M059J (cell line): ENCODE data around the gene MYH7B. TPM values are rescaled to one million over a fixed set of nuclear protein-coding genes. Genes with fewer than 3 reads are reported as not detected.

ENCODE experiments used
- DNase-seq: peaks from one replicate; pipeline ENCODE4 v3.0.0-alpha.2; 2012; ENCODE audit warnings: low read depth
- total RNA-seq: library from RNA; depleted of rRNA; stranded (reverse); fragments of >200 nt; shearing (Covaris generic); gene quantifications from 2 replicates; pipeline ENCODE4 v1.2.3, GENCODE V29; 2014

Gene MYH7B
- total RNA-seq, 1 experiment from 2014 or later, result 0.05 TPM

DNA sequence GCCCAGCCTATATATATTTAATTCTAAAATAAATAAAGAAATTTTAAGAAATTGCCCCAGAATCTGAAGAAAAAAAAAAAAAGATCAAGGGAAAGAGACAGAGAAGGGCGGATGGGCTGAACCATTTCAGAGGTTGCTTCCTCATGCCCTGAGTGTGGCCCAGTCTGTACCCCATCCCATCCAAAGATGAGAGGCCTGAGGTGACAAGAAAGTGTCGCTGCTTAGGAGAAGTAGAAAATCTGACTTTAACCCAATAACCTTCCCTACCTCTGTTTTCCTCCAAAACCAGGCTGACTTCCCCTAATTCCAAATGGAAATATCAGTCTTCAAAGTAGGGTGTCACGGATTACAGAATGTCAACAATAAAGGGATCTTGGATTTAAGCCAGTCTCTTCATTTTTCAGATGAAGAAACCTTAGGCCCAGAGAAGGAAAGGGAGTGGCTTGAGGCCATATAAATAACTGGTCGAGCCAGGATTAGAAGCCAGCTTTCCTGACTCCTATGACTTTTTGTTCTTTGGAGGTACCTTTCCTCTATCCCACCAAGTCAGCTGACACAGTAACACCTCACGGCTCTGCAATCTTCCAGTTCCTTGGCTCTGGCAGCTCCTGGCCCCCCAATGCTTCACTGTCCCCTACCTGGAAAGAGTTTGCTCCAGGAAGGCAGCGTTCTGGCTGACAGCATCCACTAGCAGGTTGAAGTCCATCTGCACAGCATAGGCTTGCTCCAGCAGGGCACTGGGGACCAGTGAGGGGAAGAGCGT is 10.2 kb upstream of the MYH7B start:
- DNase-seq, result no peak

DNA sequence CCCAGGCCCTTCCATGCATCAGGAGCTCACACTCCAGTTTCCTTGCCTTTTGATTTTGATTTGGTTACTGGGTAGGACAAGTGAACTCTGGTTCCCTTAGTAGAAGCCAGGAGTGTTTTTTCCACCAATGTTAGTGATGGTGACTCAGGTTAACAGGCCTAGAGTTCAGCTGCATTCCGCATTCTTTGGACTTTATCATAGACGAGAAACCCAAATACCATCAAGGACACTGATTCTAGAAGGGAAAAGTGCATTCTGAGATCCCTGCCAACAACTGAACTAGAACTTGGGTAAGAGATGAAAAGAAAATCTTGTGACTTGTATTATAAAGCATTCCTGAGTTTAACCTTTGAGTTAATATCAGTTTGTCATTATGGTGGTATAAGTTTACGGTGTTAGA is 9.0 kb upstream of the MYH7B start:
- DNase-seq, result no peak

DNA sequence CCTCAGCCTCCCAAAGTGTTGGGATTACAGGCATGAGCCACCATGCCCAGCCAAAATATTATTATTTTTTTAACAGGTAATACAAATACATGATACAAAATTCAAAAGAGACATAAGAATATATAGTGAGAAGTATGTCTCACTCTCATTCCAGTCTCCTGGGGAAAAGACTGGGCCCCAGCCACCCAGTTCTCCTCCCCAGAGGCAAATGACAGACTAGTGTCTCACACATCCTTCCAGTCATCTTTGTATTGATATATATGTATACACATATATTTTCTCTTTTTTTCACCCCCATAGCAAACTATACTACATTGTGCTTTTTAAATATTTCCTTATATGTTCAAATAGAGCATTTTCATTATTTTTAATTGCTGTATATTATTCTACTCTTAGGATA is 8.3 kb upstream of the MYH7B start:
- no peak for DNase-seq

DNA sequence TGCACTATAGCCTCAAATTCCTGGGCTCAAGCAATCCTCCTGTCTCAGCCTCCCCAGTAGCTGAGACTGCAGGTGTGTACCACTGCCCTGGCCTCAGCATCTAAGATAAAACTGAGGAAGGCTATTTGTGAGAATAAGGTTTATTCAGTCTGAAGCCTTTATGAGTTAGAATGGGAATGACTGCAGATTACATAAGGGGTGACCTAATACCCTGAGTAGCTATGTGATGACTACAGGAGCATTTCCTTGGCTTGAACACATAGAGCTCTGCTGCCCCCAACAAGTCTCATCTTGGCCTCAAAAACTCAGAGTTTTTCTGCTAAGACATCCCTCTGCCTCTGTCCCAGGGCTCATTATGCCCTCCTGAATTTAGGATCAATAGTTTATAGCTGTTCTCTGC is 7.6 kb upstream of the MYH7B start:
- DNase-seq, result peak; percentile 65

DNA sequence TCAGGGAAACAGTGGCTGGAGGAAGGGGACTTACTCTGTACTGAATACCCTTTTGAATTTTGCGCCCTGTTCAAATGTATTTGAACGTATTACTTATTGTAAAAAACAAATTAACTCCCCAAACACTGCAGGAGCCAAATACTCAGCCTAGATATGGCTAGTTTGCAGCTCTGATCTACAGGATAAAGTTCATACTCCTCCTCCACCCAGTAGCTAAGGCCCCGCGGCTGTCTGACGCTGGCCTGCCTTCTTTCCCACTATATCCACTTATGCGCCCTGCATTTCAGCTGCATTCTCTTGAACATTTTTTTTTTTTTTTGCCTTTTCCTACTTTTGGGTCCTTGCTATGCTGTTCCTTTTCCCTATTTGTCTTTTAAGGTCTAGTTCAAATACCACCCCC is 6.5 kb upstream of the MYH7B start:
- no peak for DNase-seq

DNA sequence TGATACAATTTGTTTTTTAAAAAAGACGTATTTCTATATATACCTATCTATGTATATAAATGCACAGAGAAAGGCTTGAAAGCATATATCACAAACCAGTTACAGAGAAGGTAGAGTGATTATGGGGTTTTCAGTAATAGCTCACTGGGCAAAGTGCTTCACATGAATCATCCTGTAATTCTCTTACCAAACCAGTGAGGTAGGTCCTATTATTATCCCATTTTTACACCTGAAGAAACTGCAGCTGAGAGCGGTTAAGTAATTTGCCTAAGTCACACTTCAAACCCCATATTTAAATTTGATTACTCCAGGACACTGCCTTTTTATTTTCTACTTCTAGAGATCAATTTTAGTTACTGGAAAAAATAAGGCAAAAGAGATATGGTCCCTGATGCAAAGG is 4.4 kb upstream of the MYH7B start:
- no peak for DNase-seq

DNA sequence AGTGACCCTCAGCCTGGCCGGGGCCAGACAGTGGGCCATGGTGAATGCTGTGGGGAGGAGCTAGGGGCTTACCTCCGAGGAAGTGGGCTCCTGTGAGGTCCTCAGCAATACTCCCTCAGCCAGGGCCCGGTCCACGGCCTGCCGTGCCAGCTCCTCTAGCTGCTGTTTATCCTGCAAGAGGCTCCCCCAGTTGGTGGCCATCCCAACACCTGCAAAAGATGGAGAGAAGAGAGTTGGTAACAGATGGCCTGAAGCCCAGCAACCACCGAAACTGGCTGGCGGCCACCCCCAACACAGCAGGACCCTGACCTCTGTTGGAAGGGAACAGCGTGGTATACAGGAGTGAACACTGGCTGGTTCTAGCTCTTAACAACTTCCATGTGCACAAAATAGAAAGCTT is 4.0 kb upstream of the MYH7B start:
- no peak for DNase-seq

DNA sequence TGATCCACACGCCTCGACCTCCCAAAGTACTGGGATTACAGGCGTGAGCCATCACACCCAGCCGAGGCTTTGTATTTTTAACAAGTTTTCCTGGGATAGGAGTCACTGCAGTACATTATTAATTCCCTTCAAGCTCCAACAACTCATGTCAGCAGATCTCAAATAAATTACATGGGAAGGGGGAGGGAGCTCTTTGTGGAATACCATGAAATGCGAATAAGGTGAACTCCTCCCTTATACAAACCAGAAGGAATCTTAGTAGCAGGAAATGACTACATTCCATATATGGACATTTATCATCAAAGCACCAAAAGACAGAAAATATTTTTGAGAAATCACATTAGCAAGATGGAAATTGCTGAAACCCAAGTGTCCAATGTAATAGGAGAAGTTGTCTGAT is 3.0 kb upstream of the MYH7B start:
- peak; percentile 32 for DNase-seq

DNA sequence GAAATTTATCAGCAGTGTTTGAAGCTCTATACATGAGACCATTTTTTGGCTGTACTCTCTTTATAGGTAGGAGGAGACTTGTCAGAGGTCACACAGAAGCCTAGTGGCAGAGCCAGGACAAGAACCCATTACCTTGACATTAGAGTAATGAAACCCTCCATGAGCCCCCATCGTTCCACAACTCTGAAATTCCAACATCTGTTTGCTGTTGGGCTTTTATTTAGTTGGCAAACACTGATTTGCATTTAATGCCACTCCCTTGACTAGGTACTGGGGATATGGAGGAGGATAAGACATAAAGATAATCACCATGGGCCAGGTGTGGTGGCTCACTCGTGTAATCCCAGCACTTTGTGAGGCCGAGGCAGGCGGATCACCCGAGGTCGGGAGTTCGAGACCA is 1.7 kb upstream of the MYH7B start:
- no peak for DNase-seq

DNA sequence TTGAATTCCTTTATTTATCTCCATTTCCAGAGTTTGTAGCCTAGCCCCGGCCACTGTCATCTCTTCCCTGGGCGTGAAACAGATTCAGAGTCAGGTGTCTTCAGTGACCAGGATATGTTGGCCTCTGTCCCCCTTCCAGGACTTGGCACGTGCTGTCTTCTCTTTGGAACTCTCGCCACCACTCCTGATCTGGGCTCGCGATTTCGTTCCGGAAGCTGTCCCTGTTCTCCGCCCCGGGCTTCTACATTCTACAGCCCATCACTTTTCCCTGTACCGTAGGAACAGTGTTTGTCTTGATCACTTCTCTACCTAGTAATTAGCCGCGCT is 801 bp upstream of the MYH7B start:
- no peak for DNase-seq

DNA sequence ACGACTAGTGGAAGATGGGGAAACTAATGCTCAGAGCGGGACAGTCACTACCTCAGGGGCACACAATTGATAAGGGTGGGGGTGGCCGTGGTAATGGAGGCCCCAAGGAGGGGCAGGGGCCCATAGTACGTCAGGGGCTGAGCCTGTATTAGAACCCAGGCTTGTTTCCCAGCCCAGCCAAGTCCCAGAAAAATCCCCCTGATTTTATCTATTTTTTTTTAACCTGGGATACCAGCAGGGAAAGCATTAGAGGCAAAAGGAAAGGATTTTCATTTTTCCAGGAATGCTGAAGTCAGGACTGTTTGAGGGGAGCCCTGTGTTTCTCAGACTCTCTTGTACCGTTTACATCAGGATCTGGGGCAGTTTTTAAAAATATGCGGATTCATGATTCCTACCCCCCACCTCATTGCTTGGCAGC is 382 bp downstream of the MYH7B start:
- no peak for DNase-seq

DNA sequence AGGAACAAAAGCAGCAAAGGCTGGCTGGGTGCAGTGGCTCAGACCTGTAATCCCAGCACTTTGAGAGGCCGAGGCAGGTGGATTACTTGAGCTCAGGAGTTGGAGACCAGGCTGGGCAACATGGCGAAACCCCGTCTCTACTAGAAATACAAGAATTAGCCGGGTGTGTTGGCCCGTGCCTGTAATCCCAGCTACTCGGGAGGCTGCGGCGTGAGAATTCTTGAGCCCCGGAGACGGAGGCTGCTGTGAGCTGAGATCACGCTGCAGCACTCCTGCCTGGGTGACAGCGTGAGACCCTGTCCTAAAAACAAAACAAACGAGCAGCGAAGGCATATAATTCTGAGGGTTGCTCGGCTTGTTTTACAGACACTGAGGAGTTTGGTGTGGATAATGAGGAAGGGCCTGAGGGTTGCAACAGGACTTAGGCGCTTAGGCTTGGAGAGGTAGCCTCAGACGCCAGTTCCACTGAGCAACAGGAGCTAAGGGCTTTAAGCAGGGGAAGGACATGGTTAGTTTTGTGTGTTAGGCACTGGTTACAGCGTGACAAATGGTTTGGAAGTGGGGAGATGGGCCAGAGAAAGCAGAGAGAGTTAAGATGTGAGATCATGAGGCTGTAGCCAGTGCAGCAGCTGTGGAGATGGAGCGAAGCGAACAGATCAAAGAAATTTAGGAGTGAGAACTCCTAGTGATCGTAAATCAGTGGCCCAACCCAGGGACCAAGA is 1.2 kb downstream of the MYH7B start:
- no peak for DNase-seq

DNA sequence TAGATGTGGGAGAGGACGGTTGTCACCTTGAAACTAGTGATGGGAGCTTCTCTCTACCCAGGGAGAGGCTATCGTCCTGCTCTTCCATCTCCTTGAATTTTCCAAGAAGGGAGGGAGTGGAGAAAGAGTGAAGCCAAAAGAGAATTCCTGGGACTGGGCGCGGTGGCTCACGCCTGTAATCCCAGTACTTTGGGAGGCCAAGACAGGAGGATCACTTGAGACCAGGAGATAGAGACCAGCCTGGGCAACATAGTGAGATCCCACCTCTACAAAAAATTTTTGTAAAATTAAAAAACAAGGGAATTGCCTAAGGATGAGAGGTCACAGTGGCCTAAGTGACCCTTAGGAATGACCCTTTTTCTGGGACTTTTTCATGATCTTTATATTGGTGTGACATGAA is 8.8 kb downstream of the MYH7B start:
- no peak for DNase-seq

DNA sequence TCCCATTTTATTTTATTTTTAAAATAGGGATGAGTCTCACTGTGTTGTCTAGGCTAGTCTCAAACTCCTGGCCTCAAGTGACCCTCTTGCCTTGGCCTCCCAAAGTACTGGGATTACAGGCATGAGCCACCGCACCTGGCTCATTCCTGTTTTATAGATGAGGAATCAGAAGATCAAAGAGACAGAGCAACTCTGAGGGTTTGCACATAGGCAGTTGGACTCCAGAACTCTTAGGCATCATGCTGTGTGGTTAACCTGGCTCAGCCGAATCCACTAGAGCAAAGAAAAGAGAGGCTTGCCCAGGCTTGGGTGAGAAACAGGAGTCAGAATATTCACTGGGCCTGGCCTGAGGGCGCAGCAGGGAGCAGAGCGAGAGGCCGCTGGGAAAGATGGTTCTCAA is 9.4 kb downstream of the MYH7B start:
- DNase-seq, result no peak

DNA sequence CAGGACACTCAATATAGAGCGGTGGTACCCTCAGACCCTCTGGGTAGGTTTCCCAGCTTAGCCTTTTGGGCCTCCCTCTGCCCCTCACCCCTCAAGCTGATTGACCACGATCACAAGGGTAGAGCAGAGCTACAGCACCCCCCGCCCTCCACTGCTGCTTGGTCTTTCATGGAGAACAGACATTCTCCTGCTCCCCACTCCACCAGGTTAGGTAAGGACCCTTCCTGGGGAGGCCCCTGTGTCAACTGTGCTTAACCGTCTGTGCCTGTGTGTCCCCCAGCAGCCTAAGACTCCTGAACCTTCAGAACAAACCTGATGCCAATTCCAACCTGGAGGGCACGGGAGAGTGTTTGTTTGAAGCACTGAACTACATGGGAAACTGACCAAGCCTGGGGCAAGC is 11.8 kb downstream of the MYH7B start:
- no peak for DNase-seq

DNA sequence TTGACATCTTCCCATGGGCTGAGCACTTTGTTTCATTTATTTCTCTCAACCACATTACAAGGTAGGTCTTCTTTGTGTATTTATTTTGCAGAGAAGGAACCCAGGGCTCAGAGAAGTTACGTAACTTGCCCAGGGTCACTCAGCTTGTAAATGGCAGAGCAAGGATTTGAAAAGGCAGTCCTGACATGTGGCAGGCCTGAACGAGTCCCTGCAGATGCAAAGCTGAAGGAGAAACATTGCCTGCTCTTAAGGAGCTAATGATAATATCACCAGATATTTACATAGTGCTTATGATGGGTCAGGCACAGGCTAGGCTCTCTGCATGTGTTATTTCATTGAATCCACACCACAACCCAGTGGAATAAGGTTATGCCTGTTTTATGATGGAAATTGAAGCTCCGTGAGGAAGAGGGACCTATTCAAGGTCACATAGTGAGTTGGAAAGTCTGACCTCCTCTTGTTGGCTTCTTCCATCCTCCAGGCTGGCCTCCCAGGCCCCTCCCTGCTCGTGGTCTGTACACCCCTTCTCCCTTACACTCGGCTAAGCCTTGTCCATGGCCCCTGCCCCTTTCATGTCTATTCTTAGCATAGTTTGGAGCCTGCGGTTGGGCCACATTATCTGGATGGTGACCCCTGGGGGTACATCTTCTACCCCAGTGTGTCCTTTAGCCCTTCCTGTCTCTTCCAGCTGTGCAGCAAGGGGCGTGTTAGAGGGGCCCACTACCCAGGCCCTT is 12.5 kb downstream of the MYH7B start:
- no peak for DNase-seq

DNA sequence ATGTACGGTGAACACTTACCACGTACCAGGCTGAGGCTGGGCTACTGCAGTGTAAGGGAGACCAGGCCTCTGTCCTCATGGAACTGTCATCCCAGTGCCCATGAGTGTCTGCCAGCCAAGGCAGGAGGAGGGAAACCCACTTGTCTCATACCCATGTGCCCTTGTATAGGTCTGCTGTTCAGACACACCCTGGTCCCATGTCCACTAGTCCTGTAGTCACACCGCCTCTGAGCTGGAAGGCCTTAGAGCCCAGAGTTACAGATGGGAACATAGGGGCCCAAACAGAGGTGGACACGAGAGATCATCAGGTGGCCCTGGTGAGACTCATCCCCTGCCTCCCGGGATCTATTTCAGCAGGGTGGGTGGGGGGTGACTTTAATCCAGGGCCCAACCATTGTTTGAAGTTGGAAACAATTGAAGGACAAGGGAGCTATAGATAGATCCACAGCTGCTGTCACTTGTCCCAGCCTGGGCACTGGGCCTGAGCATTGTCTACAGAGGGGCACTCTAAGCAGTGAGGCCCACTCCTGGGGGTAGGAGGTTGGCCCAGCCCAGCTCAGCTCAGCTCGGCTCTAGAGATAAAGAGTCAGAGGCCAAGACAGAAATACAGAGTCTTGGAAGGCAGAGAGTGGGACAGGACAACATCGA is 14.6 kb downstream of the MYH7B start:
- DNase-seq, result no peak

DNA sequence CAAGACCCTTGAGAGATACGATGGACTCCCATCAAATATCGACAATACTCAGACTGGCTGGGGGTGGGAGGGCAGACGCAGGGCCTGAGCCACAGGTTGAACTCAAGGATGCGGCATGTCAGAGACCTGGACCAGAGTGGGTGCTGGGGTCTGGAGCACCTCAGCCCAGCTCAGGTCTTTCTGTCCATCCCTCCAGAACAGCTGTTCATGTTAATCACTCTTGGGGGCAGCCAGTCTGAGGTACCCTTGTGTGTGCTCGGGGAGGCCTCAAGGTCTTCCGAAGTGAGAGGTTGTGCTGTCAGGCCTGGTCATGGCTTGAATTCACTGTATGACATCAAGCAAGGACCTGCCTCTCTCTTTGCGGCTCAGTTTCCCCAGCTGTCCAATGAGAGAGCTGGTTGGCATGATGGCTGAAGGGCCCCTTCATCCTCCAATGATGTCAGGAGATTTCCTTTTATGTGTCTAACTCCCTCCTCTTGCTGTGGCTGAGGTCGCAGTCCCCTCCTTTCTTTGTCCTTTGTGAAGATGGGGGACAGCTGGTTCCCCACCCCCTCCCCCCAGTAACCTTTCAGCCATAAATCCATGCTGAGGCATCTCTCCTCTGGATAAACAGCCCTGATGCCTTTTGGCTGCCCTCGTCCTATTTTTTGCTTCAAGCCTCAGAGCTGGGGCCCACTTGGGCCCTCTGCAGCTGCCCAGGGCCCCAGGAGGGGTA is 15.3 kb downstream of the MYH7B start:
- no peak for DNase-seq

DNA sequence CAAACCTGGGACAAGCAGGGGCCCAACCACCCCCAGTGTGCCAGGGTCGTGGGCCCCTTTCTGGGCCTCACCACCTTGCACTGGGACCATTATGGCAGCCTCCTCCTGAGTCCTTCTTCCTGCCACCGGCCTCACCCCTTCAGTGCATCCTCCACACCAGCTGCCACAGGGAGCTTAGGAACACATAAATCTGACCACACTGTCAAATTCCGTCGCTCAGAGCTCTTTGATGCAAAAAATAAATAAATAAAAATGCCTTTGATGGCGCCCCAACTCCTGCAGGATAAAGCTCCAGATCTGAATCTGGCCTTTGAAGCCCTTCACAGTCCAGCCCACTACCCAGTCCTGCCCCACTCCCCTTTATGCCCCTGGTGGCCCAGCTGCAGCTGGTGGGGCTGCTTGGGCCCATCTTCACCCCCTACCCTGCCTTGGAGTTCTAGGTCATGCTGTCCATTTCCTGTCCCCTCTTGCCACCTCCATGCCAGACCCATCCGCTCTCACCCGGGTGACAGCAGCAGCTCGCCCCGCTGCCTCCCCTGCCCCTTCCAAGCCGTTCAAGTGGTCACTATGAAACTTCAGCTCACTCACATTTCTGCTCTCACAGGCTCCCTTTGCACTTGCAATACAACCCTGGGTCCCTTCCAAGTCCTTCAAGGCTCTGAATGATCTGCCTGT is 16.0 kb downstream of the MYH7B start:
- no peak for DNase-seq

DNA sequence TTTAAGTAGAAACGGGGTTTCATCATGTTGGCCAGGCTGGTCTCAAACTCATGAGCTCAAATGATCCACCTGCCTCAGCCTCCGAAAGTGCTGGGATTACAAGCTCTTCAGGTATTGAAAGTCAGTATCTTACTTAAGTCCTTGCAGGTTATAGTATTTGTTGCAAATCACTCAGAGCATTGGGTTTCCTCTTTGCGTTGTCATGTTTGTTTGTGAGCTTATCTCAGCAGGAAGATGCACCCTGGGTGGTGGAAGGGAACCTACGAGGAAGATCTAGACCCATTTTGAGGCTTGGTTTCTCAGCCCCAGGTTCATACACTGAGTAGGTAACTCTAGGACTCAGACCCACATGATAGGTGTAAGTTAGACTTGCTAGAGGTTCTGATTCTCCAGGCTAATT is 18.6 kb downstream of the MYH7B start:
- no peak for DNase-seq

DNA sequence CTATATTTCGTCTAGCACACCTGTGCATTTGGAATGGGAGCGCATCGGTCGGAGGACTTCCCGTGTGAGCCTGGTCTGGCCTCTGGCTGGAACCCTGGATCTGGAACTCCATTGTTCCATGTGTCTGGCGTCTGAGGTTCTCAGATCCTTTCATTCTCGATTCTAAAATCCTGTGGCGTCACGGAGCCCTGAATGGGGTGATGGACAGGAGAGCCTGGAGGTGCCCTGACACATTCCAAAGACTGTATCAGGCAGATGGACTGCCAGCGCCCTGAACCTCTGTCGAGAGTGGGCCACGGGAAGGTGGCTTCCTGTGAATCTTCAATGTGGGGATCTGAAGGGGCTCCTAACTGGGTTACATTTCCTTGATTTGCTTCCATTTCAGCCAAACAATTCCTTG is 20.6 kb downstream of the MYH7B start:
- DNase-seq, result no peak
